GM10266 (cell line): ENCODE results near the gene CD320.
"Not testable (repeated sequence)": the region's sequence is repeated elsewhere in the genome, so short reads cannot be mapped to it uniquely, and the experiment has no call there.

Experiments
- DNase-seq: peaks from one replicate; pipeline ENCODE4 v3.0.0; 2012; ENCODE audit errors: extremely low spot score
- TF ChIP-seq, protein P1 (sequence below): IDR thresholded peaks from 2 replicates; pipeline ENCODE4 v1.5.1; 2012; ENCODE audit warnings: mild to moderate bottlenecking, low read depth; ENCODE audit not compliant: control insufficient read depth, insufficient read depth; ENCODE audit errors: missing control alignments

Gene CD320

GRCh38 chr19:8342684-8343482 lies 34.7 kb upstream of the CD320 start, which contains the start of gene KANK3:
KANK3 (minus strand) TSS chr19:8343262; CDS start chr19:8337828, 5,434 bp downstream.
- TF ChIP-seq, protein P1, sequence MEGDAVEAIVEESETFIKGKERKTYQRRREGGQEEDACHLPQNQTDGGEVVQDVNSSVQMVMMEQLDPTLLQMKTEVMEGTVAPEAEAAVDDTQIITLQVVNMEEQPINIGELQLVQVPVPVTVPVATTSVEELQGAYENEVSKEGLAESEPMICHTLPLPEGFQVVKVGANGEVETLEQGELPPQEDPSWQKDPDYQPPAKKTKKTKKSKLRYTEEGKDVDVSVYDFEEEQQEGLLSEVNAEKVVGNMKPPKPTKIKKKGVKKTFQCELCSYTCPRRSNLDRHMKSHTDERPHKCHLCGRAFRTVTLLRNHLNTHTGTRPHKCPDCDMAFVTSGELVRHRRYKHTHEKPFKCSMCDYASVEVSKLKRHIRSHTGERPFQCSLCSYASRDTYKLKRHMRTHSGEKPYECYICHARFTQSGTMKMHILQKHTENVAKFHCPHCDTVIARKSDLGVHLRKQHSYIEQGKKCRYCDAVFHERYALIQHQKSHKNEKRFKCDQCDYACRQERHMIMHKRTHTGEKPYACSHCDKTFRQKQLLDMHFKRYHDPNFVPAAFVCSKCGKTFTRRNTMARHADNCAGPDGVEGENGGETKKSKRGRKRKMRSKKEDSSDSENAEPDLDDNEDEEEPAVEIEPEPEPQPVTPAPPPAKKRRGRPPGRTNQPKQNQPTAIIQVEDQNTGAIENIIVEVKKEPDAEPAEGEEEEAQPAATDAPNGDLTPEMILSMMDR, result no peak
- DNase-seq, result peak; percentile 99

DNA sequence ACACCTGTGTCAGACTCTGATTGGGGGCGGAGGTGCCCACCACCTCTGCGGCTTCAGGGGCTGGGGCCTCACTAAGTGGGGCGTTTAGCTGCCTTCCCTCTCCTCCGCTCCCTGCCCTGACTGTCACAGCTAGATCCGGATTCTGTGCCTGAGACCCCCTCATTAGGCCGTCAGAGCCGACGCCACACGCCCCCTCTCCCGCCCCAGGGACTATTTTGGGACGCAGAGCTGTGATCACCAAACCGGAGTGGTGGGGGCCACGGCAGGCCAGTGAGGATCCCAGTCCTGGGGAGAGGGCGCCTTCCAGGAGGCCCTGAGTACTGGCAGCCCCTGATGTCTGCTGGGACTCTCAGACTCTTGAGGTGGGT lies 34.1 kb upstream of the CD320 start:
- DNase-seq, result no peak
- TF ChIP-seq, protein P1, result no peak

- DNase-seq, result not testable (repeated sequence)
Measured at GRCh38 chr19:8341504-8341903, 33.3 kb upstream of the CD320 start.

DNA sequence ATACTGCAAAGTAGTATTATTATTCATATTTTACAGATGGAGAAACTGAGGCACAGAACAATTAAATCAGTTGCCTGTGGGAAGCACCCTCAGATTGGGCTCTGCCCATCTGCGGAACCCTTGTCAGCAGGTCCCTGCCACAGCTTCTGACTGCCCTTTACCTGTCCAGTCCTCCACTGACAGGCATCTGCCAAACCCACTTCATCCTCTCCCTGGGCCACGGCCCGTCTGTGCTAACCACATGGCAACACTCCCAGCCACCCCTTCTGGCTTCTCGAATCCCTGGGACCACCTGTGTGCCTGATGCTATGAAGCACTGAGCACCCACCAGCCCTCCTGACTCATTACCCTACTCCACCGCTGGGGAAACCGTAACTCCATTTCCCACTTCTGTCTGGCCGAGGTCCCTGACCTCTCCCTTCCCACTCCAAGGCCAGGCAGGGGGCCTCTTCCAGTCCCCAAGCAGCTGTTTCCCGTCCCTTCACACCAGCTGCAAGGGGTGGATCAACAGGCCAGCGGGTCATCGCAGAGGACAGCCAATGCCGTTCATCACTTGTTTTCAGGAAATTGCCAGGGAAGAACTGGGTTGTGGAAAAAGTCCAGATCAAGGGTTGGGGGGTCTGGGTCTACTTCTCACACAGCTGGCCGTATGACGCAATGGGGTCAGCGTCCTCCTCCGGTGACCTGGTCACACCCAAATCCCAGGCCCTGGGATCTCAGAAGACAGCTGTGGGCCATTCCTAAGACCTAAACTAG lies 32.4 kb upstream of the CD320 start:
- TF ChIP-seq, protein P1, result peak; percentile 6
- DNase-seq, result peak; percentile 29

DNA sequence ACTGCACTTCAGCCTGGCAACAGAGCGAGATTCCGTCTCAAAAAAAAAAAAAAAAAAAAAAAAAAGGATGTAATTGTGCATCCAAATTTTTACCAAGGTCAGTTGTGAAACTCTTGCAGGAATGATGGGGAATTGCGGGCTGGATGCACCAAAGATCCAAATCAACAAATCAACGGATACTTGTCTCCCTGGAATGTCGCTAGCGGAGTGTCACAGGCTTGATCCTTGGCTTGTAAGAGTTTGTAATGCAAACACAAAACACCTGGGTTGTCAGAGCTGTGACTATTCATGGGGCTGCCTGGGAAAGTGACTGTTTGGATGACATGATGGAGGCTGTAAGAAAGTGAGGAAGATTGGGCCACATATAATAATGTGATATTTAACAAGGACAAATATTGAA lies 30.7 kb upstream of the CD320 start:
- TF ChIP-seq, protein P1, result no peak

GRCh38 chr19:8337728-8338127 lies 29.6 kb upstream of the CD320 start:
- TF ChIP-seq, protein P1, result no peak
- no peak for DNase-seq

More for the DNA sequence above, 30.7 kb upstream of the CD320 start:
- DNase-seq, result peak; percentile 12

- DNase-seq, result peak; percentile 20
- TF ChIP-seq, protein P1, result no peak
Measured at GRCh38 chr19:8336660-8337059, 28.5 kb upstream of the CD320 start.
